Tibial nerve (tissue), 4 donors: Measurements from ENCODE around the gene TSR1. TPM values are rescaled to one million over a fixed set of nuclear protein-coding genes. Genes with fewer than 3 reads are reported as not detected.

Source experiments
- DNase-seq, 2 donors: peaks; one replicate each; pipeline ENCODE4 v3.0.0-alpha.2; 2019; ENCODE audit warnings: low spot score in 2 of 2
- H3K27ac ChIP-seq, 4 donors: fragments of 200-600 bp; sonication (generic) in 3 of 4; one replicate each; pipeline ENCODE4 v1.5.1; 2017 to 2019; ENCODE audit warnings: mild to moderate bottlenecking in 1 of 4
- H3K27me3 ChIP-seq, 2 donors: fragments of 200-600 bp; sonication (generic) in 1 of 2; one replicate each; pipeline versions ENCODE4 v1.5.1 to v1.6.0; 2017 to 2019
- H3K36me3 ChIP-seq, 3 donors: fragments of 200-600 bp; sonication (generic); one replicate each; pipeline ENCODE4 v1.5.1; 2018 to 2019
- H3K4me1 ChIP-seq, 4 donors: fragments of 200-600 bp; sonication (generic) in 3 of 4; one replicate each; pipeline ENCODE4 v1.5.1; 2017 to 2019
- H3K4me3 ChIP-seq, 4 donors: fragments of 200-600 bp; sonication (generic) in 3 of 4; one replicate each; pipeline ENCODE4 v1.5.1; 2017 to 2019; ENCODE audit warnings: mild to moderate bottlenecking in 1 of 4, moderate library complexity in 1 of 4
- H3K9me3 ChIP-seq, 4 donors: fragments of 200-600 bp; sonication (generic) in 3 of 4; one replicate each; pipeline ENCODE4 v1.5.1; 2017 to 2019
- EP300 ChIP-seq, 2 donors: sonication (generic); formaldehyde crosslinking; IDR thresholded peaks; one replicate each; pipeline ENCODE4 v1.6.1; 2017; ENCODE audit warnings: antibody characterized with exemption in 2 of 2, mild to moderate bottlenecking in 1 of 2
- POLR2A ChIP-seq, 2 donors: fragments of 450-650 bp; IDR thresholded peaks; one replicate each; pipeline ENCODE4 v1.6.1; 2017; ENCODE audit warnings: antibody characterized with exemption in 2 of 2, mild to moderate bottlenecking in 2 of 2, moderate library complexity in 2 of 2
- WGBS, 2 donors: methylation state at CpG; one replicate each; pipeline ENCODE4 v1.1.5; 2018; 5-methylcytosine and 5-hydroxymethylcytosine counted together
- total RNA-seq, 4 donors: library from RNA; depleted of rRNA; stranded (reverse); fragments of >200 nt; gene quantifications; one replicate each; pipeline ENCODE4 v1.1.0, GENCODE V29; 2016
- TF ChIP-seq, protein P1 (sequence below), 5 experiments: fragments of 200-600 bp in 3 of 5; fragments of 450-650 bp in 2 of 5; sonication (generic) in 3 of 5; IDR thresholded peaks; one replicate each; pipeline ENCODE4 v1.5.1; 2016 to 2019; ENCODE audit warnings: antibody characterized with exemption in 5 of 5, mild to moderate bottlenecking in 3 of 5, moderate library complexity in 2 of 5

The TSR1 gene
- 10 to 100 TPM; 19.6 to 35.7 (median 24.3) TPM for total RNA-seq

DNA sequence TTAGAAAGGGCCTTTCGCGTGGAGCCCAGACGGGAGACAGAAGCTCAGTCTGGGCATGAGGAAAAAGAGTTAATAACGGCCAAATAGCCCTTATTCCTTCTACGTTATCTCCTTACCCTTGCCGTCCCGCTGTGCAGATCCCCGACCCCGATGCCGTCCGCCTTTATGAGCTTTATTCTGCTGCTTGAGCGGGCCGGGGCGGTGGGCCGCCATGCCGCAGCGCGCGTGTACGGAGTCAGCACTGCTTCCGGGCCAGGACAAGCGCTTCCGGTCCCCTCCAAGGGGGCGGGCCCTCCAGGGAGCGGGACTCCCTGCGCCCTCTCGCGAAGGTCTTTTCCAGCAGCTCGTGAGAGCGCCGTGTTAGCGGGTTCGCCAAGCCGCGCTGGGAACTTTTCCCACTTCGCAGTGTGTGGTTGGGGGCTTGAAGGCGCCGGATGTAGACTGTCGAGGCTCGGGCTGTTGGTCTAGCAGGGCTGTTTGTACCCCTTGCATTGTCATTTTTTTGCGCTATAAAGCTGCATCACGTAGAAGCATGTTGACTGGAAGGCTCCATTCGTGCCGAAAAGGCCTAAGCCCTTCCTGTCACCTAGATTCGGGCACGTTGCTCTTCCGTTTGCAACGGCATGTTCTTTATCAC, at the start of gene TSR1:
Gene TSR1 (minus strand): TSS at position 243 of the 637 bp plus-strand sequence. CDS start 30 bp downstream, at position 213.
- TF ChIP-seq EP300 (IDR thresholded peaks at IDR 0.05) (peak in 1 of 2 donors; percentile 95), POLR2A (IDR thresholded peaks at IDR 0.05) (peak; percentile 79 to 82)
- TF ChIP-seq, protein P1, sequence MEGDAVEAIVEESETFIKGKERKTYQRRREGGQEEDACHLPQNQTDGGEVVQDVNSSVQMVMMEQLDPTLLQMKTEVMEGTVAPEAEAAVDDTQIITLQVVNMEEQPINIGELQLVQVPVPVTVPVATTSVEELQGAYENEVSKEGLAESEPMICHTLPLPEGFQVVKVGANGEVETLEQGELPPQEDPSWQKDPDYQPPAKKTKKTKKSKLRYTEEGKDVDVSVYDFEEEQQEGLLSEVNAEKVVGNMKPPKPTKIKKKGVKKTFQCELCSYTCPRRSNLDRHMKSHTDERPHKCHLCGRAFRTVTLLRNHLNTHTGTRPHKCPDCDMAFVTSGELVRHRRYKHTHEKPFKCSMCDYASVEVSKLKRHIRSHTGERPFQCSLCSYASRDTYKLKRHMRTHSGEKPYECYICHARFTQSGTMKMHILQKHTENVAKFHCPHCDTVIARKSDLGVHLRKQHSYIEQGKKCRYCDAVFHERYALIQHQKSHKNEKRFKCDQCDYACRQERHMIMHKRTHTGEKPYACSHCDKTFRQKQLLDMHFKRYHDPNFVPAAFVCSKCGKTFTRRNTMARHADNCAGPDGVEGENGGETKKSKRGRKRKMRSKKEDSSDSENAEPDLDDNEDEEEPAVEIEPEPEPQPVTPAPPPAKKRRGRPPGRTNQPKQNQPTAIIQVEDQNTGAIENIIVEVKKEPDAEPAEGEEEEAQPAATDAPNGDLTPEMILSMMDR (IDR thresholded peaks at IDR 0.05) = peak in 3 of 5 experiments; percentile 11 to 38 (median 37)
- H3K4me3 ChIP-seq = peak within 1 kb of the TSS; percentile 55 to 91 (median 68)
- 0 to 1% methylated on average over 35 to 48 of the region's 48 CpGs for WGBS, 2 donors
- H3K36me3 ChIP-seq = peaks cover 2 to 42% (median 14%) of the 10 kb centered on the region in 3 donors
- H3K27me3 ChIP-seq = no peaks in the 10 kb centered on the region
- no peaks in the 10 kb centered on the region for H3K9me3 ChIP-seq
- H3K27ac ChIP-seq = peak within 1 kb of the TSS; percentile 64 to 93 (median 86)
- H3K4me1 ChIP-seq = peaks cover 0 to 32% (median 12%) of the 10 kb centered on the region in 4 donors
- DNase-seq = peak; percentile 69 to 78

DNA sequence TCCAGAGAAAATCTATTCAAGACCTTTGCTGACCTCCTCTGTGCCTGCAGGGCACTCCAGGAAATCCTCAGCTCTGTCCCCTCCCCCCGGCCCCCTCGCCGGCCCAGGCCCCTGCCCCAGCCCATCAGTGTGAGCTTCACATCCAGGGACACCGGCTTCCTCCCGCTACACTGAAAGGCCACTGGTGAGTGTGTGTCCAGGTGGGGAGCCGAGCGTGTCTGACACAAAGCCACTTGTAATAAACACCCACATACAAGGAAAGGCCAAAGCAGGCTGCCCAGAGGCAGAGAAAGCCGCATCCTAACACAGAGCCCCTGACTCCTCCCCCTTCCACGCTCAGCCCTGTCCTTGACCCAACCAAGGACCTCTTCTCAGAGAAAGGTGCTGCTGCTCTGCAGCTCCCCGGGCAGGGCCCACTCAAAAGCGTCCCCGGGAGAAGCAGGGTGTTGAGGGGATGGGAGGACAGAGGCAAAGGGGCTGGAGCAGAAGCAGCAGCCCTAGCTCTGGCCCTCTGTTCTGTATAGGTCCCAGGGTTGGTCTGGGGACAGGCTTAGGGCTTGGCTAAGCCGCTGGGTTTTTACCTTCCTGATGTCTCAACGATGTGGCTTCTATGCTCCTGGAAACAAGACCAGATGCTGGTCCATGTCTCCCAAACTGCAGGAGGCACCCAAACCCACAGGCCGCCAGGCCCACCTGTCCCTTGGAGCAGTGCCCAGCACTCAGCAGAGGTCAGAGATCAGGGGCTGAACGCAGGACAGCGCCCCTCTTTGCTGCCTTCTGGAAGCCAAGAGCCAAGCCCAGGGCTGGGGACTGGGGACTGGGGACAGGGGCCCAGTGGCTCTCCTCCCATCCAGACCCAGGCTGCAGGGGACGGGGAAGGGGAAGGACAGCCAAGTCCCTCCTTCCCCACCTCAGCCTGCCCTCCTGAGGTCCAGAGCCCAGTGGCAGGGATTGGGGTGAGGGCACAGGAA, 49.3 kb upstream of the TSR1 start:
- Histone ChIP-seq H3K4me3 (no peak overlapping the region), H3K9me3 (no peaks in the 10 kb centered on the region), H3K27me3 (no peaks in the 10 kb centered on the region), H3K36me3 (peaks cover 0 to 51% (median 4%) of the 10 kb centered on the region in 3 donors), H3K4me1 (peaks cover 0 to 59% (median 11%) of the 10 kb centered on the region in 4 donors), H3K27ac (peak overlapping the region in 3 of 4 donors; percentile 5 to 55 (median 30))
- DNase-seq = no peak
- 43 to 56% methylated on average over 13 to 18 of the region's 18 CpGs for WGBS, 2 donors
- TF ChIP-seq EP300 (IDR thresholded peaks at IDR 0.05) (peak in 1 of 2 donors; percentile 5), POLR2A (IDR thresholded peaks at IDR 0.05) (no peak)
- TF ChIP-seq, protein P1 (IDR thresholded peaks at IDR 0.05) = no peak

DNA sequence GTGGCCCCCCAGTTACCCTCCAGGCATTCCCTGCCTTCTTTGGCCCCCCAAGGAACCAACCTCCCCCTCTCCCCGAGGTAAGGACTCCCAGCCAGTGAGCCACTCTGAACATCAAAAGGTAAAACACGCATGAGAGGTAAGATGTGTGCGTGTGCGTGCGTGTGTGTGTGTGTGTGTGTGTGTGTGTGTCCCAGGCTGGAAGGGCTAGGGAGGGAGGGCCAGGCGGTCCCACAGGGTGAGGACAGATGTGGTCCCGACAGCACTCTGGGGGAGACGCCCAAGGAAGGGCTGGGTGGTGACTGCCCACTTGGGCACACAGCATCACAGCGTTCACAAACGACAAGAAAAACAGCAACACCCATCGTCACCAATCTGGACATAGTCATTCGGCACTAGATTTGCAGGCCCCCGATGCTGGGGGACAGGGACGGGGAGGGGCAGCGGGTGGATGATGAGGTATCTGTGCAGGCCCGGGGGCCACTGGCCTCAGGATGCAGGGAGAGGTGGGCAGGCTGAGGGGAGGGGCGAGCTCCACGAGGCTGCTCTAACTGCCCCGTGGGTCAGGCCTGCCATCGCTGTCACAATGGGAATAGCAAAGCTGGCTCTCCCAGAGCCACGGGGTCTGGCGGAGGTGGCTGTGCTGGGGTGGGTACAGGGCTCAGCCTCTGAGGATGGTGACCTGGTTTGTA, 48.3 kb upstream of the TSR1 start:
- TF ChIP-seq, protein P1 (IDR thresholded peaks at IDR 0.05) = no peak
- TF ChIP-seq POLR2A (IDR thresholded peaks at IDR 0.05) = no peak
- no peaks in the 10 kb centered on the region for H3K9me3 ChIP-seq
- DNase-seq = no peak
- peak overlapping the region in 3 of 4 donors; percentile 5 to 55 (median 30) for H3K27ac ChIP-seq
- no peaks in the 10 kb centered on the region for H3K27me3 ChIP-seq
- peaks cover 0 to 50% (median 4%) of the 10 kb centered on the region in 4 donors for H3K4me1 ChIP-seq
- H3K36me3 ChIP-seq = peaks cover under 1 to 60% (median 4%) of the 10 kb centered on the region in 3 donors
- 59 to 65% methylated on average over 20 to 22 of the region's 22 CpGs for WGBS, 2 donors
- H3K4me3 ChIP-seq = no peak overlapping the region

DNA sequence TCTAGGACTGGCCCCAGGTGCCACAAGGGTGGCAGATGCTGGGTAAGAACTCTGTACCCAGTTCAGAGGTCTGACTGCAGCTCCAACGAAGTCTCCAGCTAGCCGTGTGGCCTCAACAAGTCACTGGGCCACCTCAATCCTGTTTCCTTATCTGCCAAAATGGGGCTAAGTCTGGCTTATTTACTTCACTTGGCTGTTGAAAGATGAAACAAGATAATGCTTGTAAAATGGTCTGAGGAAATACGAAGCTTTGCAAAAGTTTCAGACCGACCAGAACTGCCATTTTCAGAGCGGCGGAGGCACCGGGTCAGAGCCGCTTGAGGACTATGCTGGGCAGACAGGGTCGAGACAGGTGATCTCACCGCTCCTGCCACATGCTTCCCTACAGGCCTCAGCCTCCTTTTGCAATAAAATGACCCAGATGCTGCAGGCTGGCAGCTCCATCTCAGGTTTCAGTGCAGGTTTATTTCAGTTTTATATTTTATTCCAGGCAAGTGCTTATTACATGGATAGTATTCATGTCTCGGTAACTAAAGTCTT, 47.4 kb upstream of the TSR1 start:
- peak overlapping the region in 2 of 4 donors; percentile 64 to 75 for H3K27ac ChIP-seq

More for the DNA sequence above, 47.4 kb upstream of the TSR1 start:
- Histone ChIP-seq H3K27me3 (no peaks in the 10 kb centered on the region), H3K9me3 (no peaks in the 10 kb centered on the region), H3K36me3 (peaks cover 4 to 69% (median 5%) of the 10 kb centered on the region in 3 donors), H3K4me1 (peaks cover 0 to 46% (median 3%) of the 10 kb centered on the region in 4 donors), H3K4me3 (no peak overlapping the region)
- DNase-seq = no peak
- no peak for TF ChIP-seq EP300 (IDR thresholded peaks at IDR 0.05)
- TF ChIP-seq, protein P1 (IDR thresholded peaks at IDR 0.05) = no peak
- no peak for TF ChIP-seq POLR2A (IDR thresholded peaks at IDR 0.05)
- 82 to 90% methylated on average over 11 of the region's 11 CpGs for WGBS, 2 donors
